ENCODE results near the gene CFAP97D2. TPM values are rescaled to one million over a fixed set of nuclear protein-coding genes. Genes with fewer than 3 reads are reported as not detected.

CFAP97D2 gene
- total RNA-seq, 1 experiment from 2014 or later = not detected

DNA sequence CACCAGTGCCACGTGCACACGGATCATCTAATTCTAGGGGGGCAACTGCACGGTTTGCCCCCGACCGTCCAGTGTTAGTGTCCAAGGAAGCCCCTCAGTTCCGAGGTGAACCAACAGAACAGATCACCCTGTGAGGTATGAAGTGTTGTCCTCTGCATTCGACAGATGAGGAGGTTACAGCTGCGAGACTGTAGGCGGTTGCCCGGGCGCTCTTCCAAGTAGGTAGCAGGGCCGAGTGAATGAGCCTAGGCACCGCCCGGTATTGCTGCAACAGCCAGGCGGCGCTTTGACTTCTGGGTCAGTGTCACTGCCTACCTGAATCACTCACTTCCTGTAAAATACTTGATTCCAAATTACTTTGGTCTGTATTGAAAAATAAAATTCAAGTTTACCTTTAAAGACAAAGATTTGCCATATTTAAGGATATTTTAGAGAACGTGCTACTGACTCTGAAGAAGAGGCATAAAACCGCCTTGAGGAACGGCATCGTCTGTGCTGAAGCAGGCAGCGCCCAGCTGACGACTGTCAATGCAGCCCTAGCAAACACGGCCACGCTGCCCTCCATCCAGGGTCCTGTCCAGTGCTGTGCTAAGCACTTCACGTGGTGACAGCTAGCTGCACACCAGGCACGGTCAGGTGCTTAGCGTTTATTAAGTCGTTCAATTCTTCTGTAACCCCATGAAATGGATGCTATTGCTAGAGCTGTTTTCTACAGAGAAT, 27.3 kb upstream of the CFAP97D2 start:
- ATAC-seq = no peak

DNA sequence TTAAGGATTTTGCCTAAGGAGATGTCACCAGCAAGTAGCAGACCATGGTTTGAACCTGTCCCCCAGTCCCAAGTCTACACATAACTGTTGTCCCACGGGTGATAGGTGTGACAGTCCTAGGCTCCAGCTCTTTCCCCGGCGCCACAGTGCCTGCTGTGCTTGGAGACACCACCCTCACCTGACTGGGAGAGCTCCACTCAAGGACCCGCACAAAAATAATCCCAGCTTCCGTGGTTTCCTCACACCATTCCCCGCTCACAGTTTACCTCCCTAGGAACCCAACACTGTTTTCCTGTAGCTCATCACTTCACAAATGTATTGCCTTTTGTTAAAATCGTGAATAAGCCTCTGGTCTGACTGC, 26.8 kb upstream of the CFAP97D2 start:
- no peak for ATAC-seq
- CTCF ChIA-PET = no interaction called here
- TF ChIP-seq ZNF416 (CRISPR knock-in tag; IDR thresholded peaks at IDR 0.05) (no peak), CBFB (CRISPR knock-in tag; IDR thresholded peaks at IDR 0.05; ENCODE audit: low read depth) (no peak), MYBL2 (CRISPR knock-in tag; IDR thresholded peaks at IDR 0.05) (no peak), CREM (CRISPR knock-in tag; IDR thresholded peaks at IDR 0.05) (no peak)
- TF ChIP-seq, protein P1, sequence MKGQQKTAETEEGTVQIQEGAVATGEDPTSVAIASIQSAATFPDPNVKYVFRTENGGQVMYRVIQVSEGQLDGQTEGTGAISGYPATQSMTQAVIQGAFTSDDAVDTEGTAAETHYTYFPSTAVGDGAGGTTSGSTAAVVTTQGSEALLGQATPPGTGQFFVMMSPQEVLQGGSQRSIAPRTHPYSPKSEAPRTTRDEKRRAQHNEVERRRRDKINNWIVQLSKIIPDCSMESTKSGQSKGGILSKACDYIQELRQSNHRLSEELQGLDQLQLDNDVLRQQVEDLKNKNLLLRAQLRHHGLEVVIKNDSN (CRISPR knock-in tag; IDR thresholded peaks at IDR 0.05) = no peak
- TF ChIP-seq, protein P2, sequence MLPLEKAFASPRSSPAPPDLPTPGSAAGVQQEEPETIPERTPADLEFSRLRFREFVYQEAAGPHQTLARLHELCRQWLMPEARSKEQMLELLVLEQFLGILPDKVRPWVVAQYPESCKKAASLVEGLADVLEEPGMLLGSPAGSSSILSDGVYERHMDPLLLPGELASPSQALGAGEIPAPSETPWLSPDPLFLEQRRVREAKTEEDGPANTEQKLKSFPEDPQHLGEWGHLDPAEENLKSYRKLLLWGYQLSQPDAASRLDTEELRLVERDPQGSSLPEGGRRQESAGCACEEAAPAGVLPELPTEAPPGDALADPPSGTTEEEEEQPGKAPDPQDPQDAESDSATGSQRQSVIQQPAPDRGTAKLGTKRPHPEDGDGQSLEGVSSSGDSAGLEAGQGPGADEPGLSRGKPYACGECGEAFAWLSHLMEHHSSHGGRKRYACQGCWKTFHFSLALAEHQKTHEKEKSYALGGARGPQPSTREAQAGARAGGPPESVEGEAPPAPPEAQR (CRISPR knock-in tag; IDR thresholded peaks at IDR 0.05) = no peak
- TF ChIP-seq, protein P3, sequence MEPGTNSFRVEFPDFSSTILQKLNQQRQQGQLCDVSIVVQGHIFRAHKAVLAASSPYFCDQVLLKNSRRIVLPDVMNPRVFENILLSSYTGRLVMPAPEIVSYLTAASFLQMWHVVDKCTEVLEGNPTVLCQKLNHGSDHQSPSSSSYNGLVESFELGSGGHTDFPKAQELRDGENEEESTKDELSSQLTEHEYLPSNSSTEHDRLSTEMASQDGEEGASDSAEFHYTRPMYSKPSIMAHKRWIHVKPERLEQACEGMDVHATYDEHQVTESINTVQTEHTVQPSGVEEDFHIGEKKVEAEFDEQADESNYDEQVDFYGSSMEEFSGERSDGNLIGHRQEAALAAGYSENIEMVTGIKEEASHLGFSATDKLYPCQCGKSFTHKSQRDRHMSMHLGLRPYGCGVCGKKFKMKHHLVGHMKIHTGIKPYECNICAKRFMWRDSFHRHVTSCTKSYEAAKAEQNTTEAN (CRISPR knock-in tag; IDR thresholded peaks at IDR 0.05) = no peak

More for the DNA sequence above, 27.3 kb upstream of the CFAP97D2 start:
- TF ChIP-seq, protein P4, sequence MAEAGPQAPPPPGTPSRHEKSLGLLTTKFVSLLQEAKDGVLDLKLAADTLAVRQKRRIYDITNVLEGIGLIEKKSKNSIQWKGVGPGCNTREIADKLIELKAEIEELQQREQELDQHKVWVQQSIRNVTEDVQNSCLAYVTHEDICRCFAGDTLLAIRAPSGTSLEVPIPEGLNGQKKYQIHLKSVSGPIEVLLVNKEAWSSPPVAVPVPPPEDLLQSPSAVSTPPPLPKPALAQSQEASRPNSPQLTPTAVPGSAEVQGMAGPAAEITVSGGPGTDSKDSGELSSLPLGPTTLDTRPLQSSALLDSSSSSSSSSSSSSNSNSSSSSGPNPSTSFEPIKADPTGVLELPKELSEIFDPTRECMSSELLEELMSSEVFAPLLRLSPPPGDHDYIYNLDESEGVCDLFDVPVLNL (CRISPR knock-in tag; IDR thresholded peaks at IDR 0.05; ENCODE audit: borderline replicate concordance, low read depth) = no peak
- TF ChIP-seq JAZF1 (CRISPR knock-in tag; IDR thresholded peaks at IDR 0.05) (no peak), GRHL2 (CRISPR knock-in tag; IDR thresholded peaks at IDR 0.05; ENCODE audit: insufficient replicate concordance, severe bottlenecking) (no peak), FOXP1 (CRISPR knock-in tag; IDR thresholded peaks at IDR 0.05; ENCODE audit: borderline replicate concordance) (no peak), ZNF317 (CRISPR knock-in tag; IDR thresholded peaks at IDR 0.05; ENCODE audit: borderline replicate concordance, low read depth) (no peak), SMAD4 (CRISPR knock-in tag; IDR thresholded peaks at IDR 0.05) (no peak), NR2C2 (CRISPR knock-in tag; IDR thresholded peaks at IDR 0.05) (no peak), TP53 (CRISPR knock-in tag; IDR thresholded peaks at IDR 0.05) (no peak), TCF7 (CRISPR knock-in tag; IDR thresholded peaks at IDR 0.05; ENCODE audit: low read depth) (no peak), SOX15 (CRISPR knock-in tag; IDR thresholded peaks at IDR 0.05) (no peak)
- TF ChIP-seq, protein P3 (CRISPR knock-in tag; IDR thresholded peaks at IDR 0.05) = no peak
- TF ChIP-seq, protein P5, sequence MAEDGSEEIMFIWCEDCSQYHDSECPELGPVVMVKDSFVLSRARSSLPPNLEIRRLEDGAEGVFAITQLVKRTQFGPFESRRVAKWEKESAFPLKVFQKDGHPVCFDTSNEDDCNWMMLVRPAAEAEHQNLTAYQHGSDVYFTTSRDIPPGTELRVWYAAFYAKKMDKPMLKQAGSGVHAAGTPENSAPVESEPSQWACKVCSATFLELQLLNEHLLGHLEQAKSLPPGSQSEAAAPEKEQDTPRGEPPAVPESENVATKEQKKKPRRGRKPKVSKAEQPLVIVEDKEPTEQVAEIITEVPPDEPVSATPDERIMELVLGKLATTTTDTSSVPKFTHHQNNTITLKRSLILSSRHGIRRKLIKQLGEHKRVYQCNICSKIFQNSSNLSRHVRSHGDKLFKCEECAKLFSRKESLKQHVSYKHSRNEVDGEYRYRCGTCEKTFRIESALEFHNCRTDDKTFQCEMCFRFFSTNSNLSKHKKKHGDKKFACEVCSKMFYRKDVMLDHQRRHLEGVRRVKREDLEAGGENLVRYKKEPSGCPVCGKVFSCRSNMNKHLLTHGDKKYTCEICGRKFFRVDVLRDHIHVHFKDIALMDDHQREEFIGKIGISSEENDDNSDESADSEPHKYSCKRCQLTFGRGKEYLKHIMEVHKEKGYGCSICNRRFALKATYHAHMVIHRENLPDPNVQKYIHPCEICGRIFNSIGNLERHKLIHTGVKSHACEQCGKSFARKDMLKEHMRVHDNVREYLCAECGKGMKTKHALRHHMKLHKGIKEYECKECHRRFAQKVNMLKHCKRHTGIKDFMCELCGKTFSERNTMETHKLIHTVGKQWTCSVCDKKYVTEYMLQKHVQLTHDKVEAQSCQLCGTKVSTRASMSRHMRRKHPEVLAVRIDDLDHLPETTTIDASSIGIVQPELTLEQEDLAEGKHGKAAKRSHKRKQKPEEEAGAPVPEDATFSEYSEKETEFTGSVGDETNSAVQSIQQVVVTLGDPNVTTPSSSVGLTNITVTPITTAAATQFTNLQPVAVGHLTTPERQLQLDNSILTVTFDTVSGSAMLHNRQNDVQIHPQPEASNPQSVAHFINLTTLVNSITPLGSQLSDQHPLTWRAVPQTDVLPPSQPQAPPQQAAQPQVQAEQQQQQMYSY (CRISPR knock-in tag; IDR thresholded peaks at IDR 0.05) = no peak
- TF ChIP-seq, protein P1 (CRISPR knock-in tag; IDR thresholded peaks at IDR 0.05) = no peak
- TF ChIP-seq, protein P6, sequence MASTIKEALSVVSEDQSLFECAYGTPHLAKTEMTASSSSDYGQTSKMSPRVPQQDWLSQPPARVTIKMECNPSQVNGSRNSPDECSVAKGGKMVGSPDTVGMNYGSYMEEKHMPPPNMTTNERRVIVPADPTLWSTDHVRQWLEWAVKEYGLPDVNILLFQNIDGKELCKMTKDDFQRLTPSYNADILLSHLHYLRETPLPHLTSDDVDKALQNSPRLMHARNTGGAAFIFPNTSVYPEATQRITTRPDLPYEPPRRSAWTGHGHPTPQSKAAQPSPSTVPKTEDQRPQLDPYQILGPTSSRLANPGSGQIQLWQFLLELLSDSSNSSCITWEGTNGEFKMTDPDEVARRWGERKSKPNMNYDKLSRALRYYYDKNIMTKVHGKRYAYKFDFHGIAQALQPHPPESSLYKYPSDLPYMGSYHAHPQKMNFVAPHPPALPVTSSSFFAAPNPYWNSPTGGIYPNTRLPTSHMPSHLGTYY (CRISPR knock-in tag; IDR thresholded peaks at IDR 0.05) = no peak
- TF ChIP-seq, protein P7, sequence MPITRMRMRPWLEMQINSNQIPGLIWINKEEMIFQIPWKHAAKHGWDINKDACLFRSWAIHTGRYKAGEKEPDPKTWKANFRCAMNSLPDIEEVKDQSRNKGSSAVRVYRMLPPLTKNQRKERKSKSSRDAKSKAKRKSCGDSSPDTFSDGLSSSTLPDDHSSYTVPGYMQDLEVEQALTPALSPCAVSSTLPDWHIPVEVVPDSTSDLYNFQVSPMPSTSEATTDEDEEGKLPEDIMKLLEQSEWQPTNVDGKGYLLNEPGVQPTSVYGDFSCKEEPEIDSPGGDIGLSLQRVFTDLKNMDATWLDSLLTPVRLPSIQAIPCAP (CRISPR knock-in tag; IDR thresholded peaks at IDR 0.05) = no peak
- peaks cover 8% of the 10 kb centered on the region for H3K9me3 Mint-ChIP-seq
- H3K4me3 Mint-ChIP-seq = no peak overlapping the region
- 0 out of 2 replicates have a peak overlapping the region, but pooled peaks have one; percentile 36 for H3K27ac Mint-ChIP-seq
- CTCF ChIA-PET = no interaction called here
- no peak for DNase-seq (ENCODE audit: low spot score)
- POLR2A ChIA-PET = no interaction called here
- no peaks in the 10 kb centered on the region; the same call in 1 of the 2 replicates for H3K27me3 Mint-ChIP-seq (ENCODE audit: low read depth)
- no peaks in the 10 kb centered on the region for H3K4me1 Mint-ChIP-seq
- H3K36me3 Mint-ChIP-seq = no peaks in the 10 kb centered on the region

More for the DNA sequence above, 26.8 kb upstream of the CFAP97D2 start:
- Mint-ChIP-seq H3K9me3 (peaks cover 8% of the 10 kb centered on the region), H3K27ac (no peak overlapping the region), H3K36me3 (no peaks in the 10 kb centered on the region), H3K4me3 (no peak overlapping the region), H3K27me3 (ENCODE audit: low read depth) (no peaks in the 10 kb centered on the region; the same call in 1 of the 2 replicates), H3K4me1 (no peaks in the 10 kb centered on the region)
- DNase-seq (ENCODE audit: low spot score) = no peak
- POLR2A ChIA-PET = no interaction called here

Measured in WTC11 (cell line).